H1 (cell line): Measurements from ENCODE around the gene GLI1. TPM values are rescaled to one million over a fixed set of nuclear protein-coding genes. Genes with fewer than 3 reads are reported as not detected.

Experiments used
- CTCF ChIA-PET: fragments of 300-600 bp; sonication (Branson Sonifier 250); formaldehyde crosslinking; loops from one replicate; lab custom pipeline; 2021; ENCODE audit not compliant: partially characterized antibody; lab: Charles Lee
- POLR2A ChIA-PET: fragments of 300-600 bp; sonication (Branson Sonifier 250); formaldehyde crosslinking; loops from one replicate; lab custom pipeline; 2021; ENCODE audit warnings: inconsistent platforms; ENCODE audit not compliant: partially characterized antibody; lab: Charles Lee
- DNase-seq, 2 experiments: peaks; one replicate each; pipeline versions ENCODE4 v3.0.0 to v3.0.0-alpha.2; 2010 to 2022; ENCODE audit warnings: low spot score in 2 of 2, low read depth in 1 of 2, mixed read lengths in 1 of 2
- FAIRE-seq: peaks from 2 replicates; lab custom pipeline; 2011; peaks lifted over from hg19 to GRCh38; lab: Jason Lieb, UNC
- H2AFZ ChIP-seq: 2 replicates; pipeline ENCODE4 v1.8.1; 2012; ENCODE audit warnings: low read length, inconsistent platforms
- H2AK5ac ChIP-seq: 2 replicates; pipeline ENCODE4 v1.6.1; 2013; ENCODE audit warnings: low read depth, low read length
- H2BK120ac ChIP-seq: replicated peaks from 2 replicates; pipeline ENCODE3; 2013; ENCODE audit warnings: low read depth, low read length, inconsistent platforms
- H2BK12ac ChIP-seq: 2 replicates; pipeline ENCODE4 v1.6.1; 2013; ENCODE audit warnings: low read depth, low read length
- H2BK15ac ChIP-seq: 2 replicates; pipeline ENCODE4 v1.6.1; 2013; ENCODE audit warnings: low read length
- H2BK20ac ChIP-seq: 2 replicates; pipeline ENCODE4 v1.6.1; 2013; ENCODE audit warnings: low read length
- H2BK5ac ChIP-seq: 2 replicates; pipeline ENCODE4 v1.6.1; 2013; ENCODE audit warnings: low read depth, low read length
- H3K14ac ChIP-seq: 2 replicates; pipeline ENCODE4 v1.6.1; 2013; ENCODE audit warnings: inconsistent platforms; ENCODE audit not compliant: insufficient read length
- H3K18ac ChIP-seq: 2 replicates; pipeline ENCODE4 v1.6.1; 2013; ENCODE audit warnings: low read length; ENCODE audit errors: extremely low read depth
- H3K23ac ChIP-seq: 2 replicates; pipeline ENCODE4 v1.6.1; 2013; ENCODE audit warnings: inconsistent platforms; ENCODE audit not compliant: insufficient read length
- H3K23me2 ChIP-seq: 2 replicates; pipeline ENCODE4 v1.6.1; 2013; ENCODE audit warnings: low read depth, low read length
- H3K27ac ChIP-seq: 2 replicates; pipeline ENCODE4 v1.6.1; 2011; ENCODE audit warnings: low read depth, low read length, inconsistent platforms
- H3K27me3 ChIP-seq, 4 experiments: replicated peaks in 1 of 4; 1 replicate in 1 of 4; 2 replicates in 3 of 4; pipeline versions ENCODE4 v1.6.1 to v1.8.1; 2011 to 2013; ENCODE audit warnings: low read length in 3 of 4, mild to moderate bottlenecking in 3 of 4, inconsistent platforms in 2 of 4, mixed read lengths in 2 of 4, moderate library complexity in 1 of 4; ENCODE audit not compliant: control insufficient read depth in 3 of 4, insufficient read depth in 3 of 4; ENCODE audit errors: extremely low read depth in 1 of 4
- H3K36me3 ChIP-seq, 4 experiments: 2 replicates each; pipeline versions ENCODE4 v1.6.1 to v1.8.1; 2011 to 2013; ENCODE audit warnings: mild to moderate bottlenecking in 4 of 4, low read length in 3 of 4, moderate library complexity in 2 of 4, control low read depth in 1 of 4, inconsistent platforms in 1 of 4; ENCODE audit not compliant: insufficient read depth in 4 of 4, control insufficient read depth in 2 of 4
- H3K4ac ChIP-seq: replicated peaks from 2 replicates; pipeline ENCODE3; 2013; ENCODE audit warnings: low read length, low read depth, mixed read lengths, inconsistent platforms; ENCODE audit not compliant: insufficient read length
- H3K4me1 ChIP-seq, 4 experiments: replicated peaks in 1 of 4; 1 replicate in 1 of 4; 2 replicates in 3 of 4; pipeline versions ENCODE4 v1.6.1 to v1.8.1; 2011 to 2013; ENCODE audit warnings: low read length in 3 of 4, inconsistent platforms in 2 of 4, mixed read lengths in 1 of 4; ENCODE audit not compliant: insufficient read depth in 4 of 4, control insufficient read depth in 3 of 4
- H3K4me2 ChIP-seq, 2 experiments: 2 replicates each; pipeline versions ENCODE4 v1.6.1 to v1.8.1; 2011 to 2013; ENCODE audit warnings: low read depth in 2 of 2, low read length in 2 of 2, control low read depth in 1 of 2, inconsistent platforms in 1 of 2, mild to moderate bottlenecking in 1 of 2; ENCODE audit not compliant: insufficient read depth in 1 of 2
- H3K4me3 ChIP-seq, 4 experiments: fragments of 200-600, 300-600 bp in 1 of 4; sonication (generic), shearing (Covaris generic), sonication (Bioruptor Twin) in 1 of 4; 2 replicates each; pipeline versions ENCODE4 v1.5.1 to v1.8.1; 2011 to 2016; ENCODE audit warnings: low read length in 4 of 4, low read depth in 3 of 4, control low read depth in 2 of 4, inconsistent platforms in 2 of 4, mild to moderate bottlenecking in 2 of 4, mixed read lengths in 1 of 4, moderate library complexity in 1 of 4; ENCODE audit not compliant: insufficient read depth in 2 of 4; ENCODE audit errors: extremely low read depth in 1 of 4
- H3K56ac ChIP-seq: replicated peaks from 2 replicates; pipeline ENCODE3; 2013; ENCODE audit warnings: low read depth, mild to moderate bottlenecking, mixed read lengths, low read length, inconsistent platforms; ENCODE audit not compliant: insufficient read length
- H3K79me1 ChIP-seq: 2 replicates; pipeline ENCODE4 v1.6.1; 2013; ENCODE audit warnings: low read depth, low read length, control low read depth
- H3K79me2 ChIP-seq, 2 experiments: 2 replicates each; pipeline versions ENCODE4 v1.6.1 to v1.8.1; 2012 to 2013; ENCODE audit warnings: low read length in 2 of 2, mild to moderate bottlenecking in 2 of 2, inconsistent platforms in 1 of 2; ENCODE audit not compliant: insufficient read depth in 2 of 2, control insufficient read depth in 1 of 2
- H3K9ac ChIP-seq, 4 experiments: replicated peaks in 1 of 4; 1 replicate in 1 of 4; 2 replicates in 3 of 4; pipeline versions ENCODE4 v1.6.1 to v1.8.1; 2011 to 2013; ENCODE audit warnings: low read depth in 3 of 4, low read length in 3 of 4, control low read depth in 2 of 4, mild to moderate bottlenecking in 2 of 4, moderate library complexity in 2 of 4, inconsistent platforms in 1 of 4; ENCODE audit errors: extremely low read depth in 1 of 4
- H3K9me3 ChIP-seq, 2 experiments: 2 replicates each; pipeline versions ENCODE4 v1.6.1 to v1.8.1; 2012 to 2013; ENCODE audit warnings: mild to moderate bottlenecking in 2 of 2, moderate library complexity in 2 of 2, control low read depth in 1 of 2, inconsistent platforms in 1 of 2, low read depth in 1 of 2, low read length in 1 of 2, mixed read lengths in 1 of 2; ENCODE audit not compliant: insufficient read depth in 2 of 2
- H4K20me1 ChIP-seq, 2 experiments: replicated peaks in 1 of 2; 2 replicates each; pipeline versions ENCODE3 to v1.8.1; 2011 to 2013; ENCODE audit warnings: inconsistent platforms in 2 of 2, low read length in 2 of 2, mild to moderate bottlenecking in 1 of 2; ENCODE audit not compliant: insufficient read depth in 2 of 2, control insufficient read depth in 1 of 2
- H4K5ac ChIP-seq: 2 replicates; pipeline ENCODE4 v1.6.1; 2013; ENCODE audit warnings: low read length, low read depth, mixed read lengths, inconsistent platforms; ENCODE audit not compliant: insufficient read length
- H4K8ac ChIP-seq: 2 replicates; pipeline ENCODE4 v1.8.0; 2013; ENCODE audit warnings: mild to moderate bottlenecking, moderate library complexity, low read length, inconsistent platforms; ENCODE audit not compliant: insufficient read depth; ENCODE audit errors: extremely low read depth
- H4K91ac ChIP-seq: replicated peaks from 2 replicates; pipeline ENCODE3; 2013; ENCODE audit warnings: low read length, mixed read lengths, inconsistent platforms; ENCODE audit not compliant: insufficient read length
- BCL11A ChIP-seq, 2 experiments: IDR thresholded peaks; one replicate each; pipeline ENCODE4 v1.6.1; 2011; ENCODE audit warnings: low read depth in 2 of 2, low read length in 2 of 2, mild to moderate bottlenecking in 2 of 2
- GABPA ChIP-seq: IDR thresholded peaks from 2 replicates; pipeline ENCODE4 v1.6.1; 2011; ENCODE audit warnings: mild to moderate bottlenecking, low read length, moderate library complexity, borderline replicate concordance; ENCODE audit not compliant: insufficient read depth
- KDM5A ChIP-seq: fragments of 200-600 bp; IDR thresholded peaks from 2 replicates; pipeline ENCODE4 v1.7.1; 2012; ENCODE audit warnings: mild to moderate bottlenecking, low read length, inconsistent platforms, mixed read lengths
- NRF1 ChIP-seq: IDR thresholded peaks from 2 replicates; pipeline ENCODE4 v1.6.1; 2011; ENCODE audit warnings: mild to moderate bottlenecking, low read depth, low read length, improper control_type of control experiment
- POLR2AphosphoS5 ChIP-seq: IDR thresholded peaks from 2 replicates; pipeline ENCODE4 v1.6.1; 2011; ENCODE audit warnings: low read depth, low read length
- RBBP5 ChIP-seq: IDR thresholded peaks from 2 replicates; pipeline ENCODE4 v1.7.1; 2012; ENCODE audit warnings: low read depth, mild to moderate bottlenecking, inconsistent platforms, low read length, moderate library complexity, borderline replicate concordance
- RFX5 ChIP-seq: IDR thresholded peaks from 2 replicates; pipeline ENCODE4 v1.6.1; 2011; ENCODE audit warnings: low read depth, low read length, improper control_type of control experiment, borderline replicate concordance
- YY1 ChIP-seq: IDR thresholded peaks from 2 replicates; pipeline ENCODE4 v1.6.1; 2011; ENCODE audit warnings: low read depth, mild to moderate bottlenecking, low read length
- WGBS, 2 experiments: shearing (Covaris generic) in 1 of 2; methylation state at CpG; one replicate each; pipeline versions ENCODE4 v1.1.6 to v1.1.7; 2013 to 2015; ENCODE audit warnings: low lambda C conversion rate in 2 of 2, mixed read lengths in 2 of 2, inconsistent platforms in 1 of 2, low coverage in 1 of 2, missing lambda C conversion rate in 1 of 2; ENCODE audit not compliant: insufficient replicate concordance in 2 of 2, insufficient coverage in 1 of 2, insufficient read length in 1 of 2; ENCODE audit errors: extremely low coverage in 1 of 2, missing lambda C conversion rate in 1 of 2; 5-methylcytosine and 5-hydroxymethylcytosine counted together
- polyA plus RNA-seq, 7 experiments: library from polyadenylated mRNA; depleted of rRNA in 3 of 7; stranded (reverse) in 5 of 7; unstranded in 2 of 7; fragments of >200 nt in 5 of 7; fragments of 200-250 nt in 2 of 7; gene quantifications; 1 replicate in 5 of 7; 2 replicates in 1 of 7; 4 replicates in 1 of 7; pipeline versions ENCODE4 v1.2.1 to v1.2.3, GENCODE V29; 2011 to 2013; ENCODE audit warnings: missing spikeins in 2 of 7, mixed read lengths in 2 of 7
- total RNA-seq: library from RNA; stranded (reverse); fragmentation: NEBNext Ultra II Directional; extraction: Animal tissue kit (Norgen Biotek cat#: 25700); gene quantifications from 2 replicates; pipeline ENCODE4 v1.2.1, GENCODE V29; 2021

Gene GLI1
- total and polyA plus RNA-seq, 2 of the 8 experiments (the other 6 are each of a cell fraction or from before 2014, with no cell fraction given): 23.5 to 25.3 TPM

GRCh38 chr12:57483466-57483865 lies 23.9 kb downstream of the GLI1 start:
- H2BK12ac ChIP-seq: no peak overlapping the region
- peaks cover 4 to 6% of the 10 kb centered on the region in 2 experiments for H3K79me2 ChIP-seq
- ChIA-PET CTCF (interaction anchor here (6.1 to 25.1 kb wide), 2 partner anchors 8 to 26 kb away, joined by 34 to 441 read pairs; partner anchors contain the start of genes GLI1 and INHBE), POLR2A (interaction anchor here (1.2 kb wide), 1 partner anchor 54 kb away, joined by 4 read pairs; no protein-coding TSS in a partner anchor)
- no peak overlapping the region for H2BK5ac ChIP-seq
- no peak overlapping the region for H2BK120ac ChIP-seq
- H3K79me1 ChIP-seq: 0 out of 2 replicates have a peak, but pooled peaks cover under 1% of the 10 kb centered on the region
- H3K36me3 ChIP-seq: no peaks in the 10 kb centered on the region
- peaks cover under 1% of the 10 kb centered on the region; the same call in 1 of the 2 replicates for H3K23me2 ChIP-seq
- H3K56ac ChIP-seq: peak overlapping the region; percentile 64
- H2BK15ac ChIP-seq: no peak overlapping the region
- H4K20me1 ChIP-seq: no peaks in the 10 kb centered on the region
- H2AK5ac ChIP-seq: no peak overlapping the region
- no peaks in the 10 kb centered on the region for H3K9me3 ChIP-seq
- DNase-seq: no peak
- no peak overlapping the region for H4K8ac ChIP-seq
- H4K5ac ChIP-seq: no peak overlapping the region
- no peak overlapping the region for H3K23ac ChIP-seq
- no peaks in the 10 kb centered on the region; a peak in 2 of 7 replicates for H3K4me1 ChIP-seq
- H4K91ac ChIP-seq: no peak overlapping the region
- no peak overlapping the region for H3K4me2 ChIP-seq
- no peak overlapping the region for H3K9ac ChIP-seq
- no peaks in the 10 kb centered on the region for H3K27me3 ChIP-seq
- FAIRE-seq: no peak
- no peak overlapping the region for H3K18ac ChIP-seq
- H2AFZ ChIP-seq: 0 out of 2 replicates have a peak overlapping the region, but pooled peaks have one; percentile 36
- 54% methylated on average over 5 of the region's 5 CpGs; no CpG with 5 or more reads in 1 of the 2 experiments for WGBS, 2 experiments
- no peak overlapping the region for H3K4me3 ChIP-seq
- H3K4ac ChIP-seq: no peak overlapping the region
- H3K14ac ChIP-seq: no peak overlapping the region
- no peak overlapping the region for H3K27ac ChIP-seq
- H2BK20ac ChIP-seq: 0 out of 2 replicates have a peak overlapping the region, but pooled peaks have one; percentile 3
- TF ChIP-seq POLR2AphosphoS5 (no peak), RBBP5 (no peak), BCL11A (IDR thresholded peaks at IDR 0.05; ENCODE audit: low read depth in 2 of 2, low read length in 2 of 2) (no peak), RFX5 (no peak), YY1 (no peak), NRF1 (no peak), GABPA (no peak), KDM5A (no peak)
